GF-D8 (cell line): ENCODE measurements around the gene OBI1.
A peak's percentile ranks its signal among the peaks of the same experiment; 100 is the strongest.

Experiments
- DNase-seq: peaks from one replicate; lab custom pipeline; 2025; lab: John Stamatoyannopoulos, UW

OBI1 gene

GRCh38 chr13:78658630-78659449, at the start of gene OBI1:
Gene OBI1 (minus strand): TSS chr13:78659155. CDS start chr13:78659120, 35 bp downstream.
- DNase-seq: peak; percentile 56

GRCh38 chr13:78701383-78701782, 42.4 kb upstream of the OBI1 start:
- DNase-seq: no peak

GRCh38 chr13:78700121-78700910, 41.4 kb upstream of the OBI1 start:
- no peak for DNase-seq

GRCh38 chr13:78689011-78689410, 30.1 kb upstream of the OBI1 start:
- no peak for DNase-seq

- DNase-seq: no peak
These were observed 27.5 kb upstream of the OBI1 start for GRCh38 chr13:78686461-78686860.

GRCh38 chr13:78680576-78681350, 21.8 kb upstream of the OBI1 start:
- DNase-seq: no peak

GRCh38 chr13:78680115-78680561, 21.2 kb upstream of the OBI1 start:
- DNase-seq: no peak

GRCh38 chr13:78679329-78679728, 20.4 kb upstream of the OBI1 start:
- DNase-seq: no peak

GRCh38 chr13:78675112-78675511, 16.2 kb upstream of the OBI1 start:
- DNase-seq: no peak

- no peak for DNase-seq
These were observed 15.7 kb upstream of the OBI1 start for GRCh38 chr13:78674638-78675037.

GRCh38 chr13:78662467-78662866, 3.5 kb upstream of the OBI1 start:
- no peak for DNase-seq

- no peak for DNase-seq
These were observed 1.5 kb upstream of the OBI1 start for GRCh38 chr13:78660495-78660857.

- DNase-seq: no peak
These were observed 958 bp upstream of the OBI1 start for GRCh38 chr13:78659732-78660494.

- DNase-seq: no peak
These were observed 435 bp upstream of the OBI1 start for GRCh38 chr13:78659450-78659730.

GRCh38 chr13:78657699-78658629, 991 bp downstream of the OBI1 start:
- DNase-seq: no peak

GRCh38 chr13:78655906-78656305, 3.0 kb downstream of the OBI1 start:
- DNase-seq: no peak

- DNase-seq: no peak
These were observed 3.9 kb downstream of the OBI1 start for GRCh38 chr13:78655007-78655406.

- DNase-seq: no peak
These were observed 6.3 kb downstream of the OBI1 start for GRCh38 chr13:78652651-78653050.

GRCh38 chr13:78650717-78651083, 8.3 kb downstream of the OBI1 start:
- no peak for DNase-seq

GRCh38 chr13:78649997-78650716, 8.8 kb downstream of the OBI1 start:
- peak; percentile 81 for DNase-seq
